ENCODE data around the gene ALG3.

ALG3 gene

GRCh38 chr3:184192889-184193288, 55.9 kb downstream of the ALG3 start:
- no peak for DNase-seq (ENCODE audit: low read depth)

All from fibroblast of the conjunctiva (primary cell).